Esophagus squamous epithelium (tissue), 5 donors: ENCODE results near the gene ADAMTS12. TPM values are rescaled to one million over a fixed set of nuclear protein-coding genes. Genes with fewer than 3 reads are reported as not detected.

Experiments
- DNase-seq: peaks from one replicate; lab custom pipeline; 2025; lab: John Stamatoyannopoulos, UW
- H3K27ac ChIP-seq, 4 donors: fragments of 200-600 bp; sonication (generic); one replicate each; pipeline ENCODE4 v1.5.1; 2016 to 2019; ENCODE audit warnings: mild to moderate bottlenecking in 1 of 4
- H3K27me3 ChIP-seq, 4 donors: fragments of 200-600 bp; sonication (generic); 1 replicate in 3 of 4; 2 replicates in 1 of 4; pipeline versions ENCODE4 v1.5.1 to v1.6.0; 2017 to 2021; ENCODE audit warnings: antibody characterized with exemption in 1 of 4
- H3K36me3 ChIP-seq, 3 donors: fragments of 200-600 bp; sonication (generic); one replicate each; pipeline ENCODE4 v1.5.1; 2016 to 2019
- H3K4me1 ChIP-seq, 3 donors: fragments of 200-600 bp; sonication (generic); one replicate each; pipeline ENCODE4 v1.5.1; 2017 to 2019
- H3K4me3 ChIP-seq, 4 donors: fragments of 200-600 bp; sonication (generic); 1 replicate in 3 of 4; 2 replicates in 1 of 4; pipeline ENCODE4 v1.5.1; 2016 to 2019; ENCODE audit warnings: mild to moderate bottlenecking in 2 of 4, moderate library complexity in 1 of 4
- H3K9me3 ChIP-seq, 3 donors: fragments of 200-600 bp; sonication (generic); one replicate each; pipeline ENCODE4 v1.5.1; 2016 to 2019
- CTCF ChIP-seq, 6 experiments: fragments of 450-650 bp in 4 of 6; fragments of 200-600 bp in 2 of 6; sonication (generic) in 2 of 6; IDR thresholded peaks; one replicate each; pipeline ENCODE4 v1.5.1; 2016 to 2019; ENCODE audit warnings: antibody characterized with exemption in 6 of 6, mild to moderate bottlenecking in 4 of 6, moderate library complexity in 4 of 6
- POLR2A ChIP-seq, 4 donors: fragments of 450-650 bp; IDR thresholded peaks; one replicate each; pipeline ENCODE4 v1.6.1; 2017; ENCODE audit warnings: antibody characterized with exemption in 4 of 4, mild to moderate bottlenecking in 4 of 4, moderate library complexity in 3 of 4
- WGBS, 2 donors: methylation state at CpG; one replicate each; pipeline ENCODE4 v1.1.5; 2018; 5-methylcytosine and 5-hydroxymethylcytosine counted together
- intact Hi-C: fragments of 100-400 bp; cut with DNase I; formaldehyde crosslinking; loops from one replicate; pipeline ENCODE4 v1.15.0; 2022
- total RNA-seq, 4 donors: library from RNA; depleted of rRNA; stranded (reverse); fragments of >200 nt; gene quantifications; one replicate each; pipeline ENCODE4 v1.1.0, GENCODE V29; 2016
- donor health status: DM: yes; HTN: yes; CAD: no.

ADAMTS12 gene
- total RNA-seq, 4 donors from 2014 or later = 0.73 to 1.3 (median 0.76) TPM; not detected in 1

GRCh38 chr5:33692980-33693379 lies 198.8 kb downstream of the ADAMTS12 start:
- DNase-seq = no peak
- Histone ChIP-seq H3K27me3 (no peaks in the 10 kb centered on the region), H3K27ac (no peak overlapping the region), H3K4me3 (no peak overlapping the region), H3K9me3 (no peaks in the 10 kb centered on the region), H3K4me1 (no peaks in the 10 kb centered on the region), H3K36me3 (no peaks in the 10 kb centered on the region)
- TF ChIP-seq POLR2A (IDR thresholded peaks at IDR 0.05) = no peak
- no peak for TF ChIP-seq CTCF (IDR thresholded peaks at IDR 0.05)
- intact Hi-C loops = no loop called here
- 77 to 84% methylated on average over 2 of the region's 2 CpGs for WGBS, 2 donors

GRCh38 chr5:33691856-33692255 lies 199.9 kb downstream of the ADAMTS12 start:
- H3K4me1 ChIP-seq = no peaks in the 10 kb centered on the region
- TF ChIP-seq CTCF (IDR thresholded peaks at IDR 0.05) (no peak), POLR2A (IDR thresholded peaks at IDR 0.05) (no peak)
- no peaks in the 10 kb centered on the region for H3K27me3 ChIP-seq
- DNase-seq = no peak
- no peaks in the 10 kb centered on the region for H3K36me3 ChIP-seq
- intact Hi-C loops = no loop called here
- no peaks in the 10 kb centered on the region for H3K9me3 ChIP-seq
- H3K4me3 ChIP-seq = no peak overlapping the region
- H3K27ac ChIP-seq = no peak overlapping the region

GRCh38 chr5:33690374-33691135 lies 201.2 kb downstream of the ADAMTS12 start:
- TF ChIP-seq POLR2A (IDR thresholded peaks at IDR 0.05) = no peak
- no peak for TF ChIP-seq CTCF (IDR thresholded peaks at IDR 0.05)
- Histone ChIP-seq H3K4me1 (no peaks in the 10 kb centered on the region), H3K4me3 (no peak overlapping the region), H3K36me3 (no peaks in the 10 kb centered on the region), H3K27me3 (no peaks in the 10 kb centered on the region), H3K9me3 (no peaks in the 10 kb centered on the region), H3K27ac (no peak overlapping the region)
- intact Hi-C loops = no loop called here
- 64 to 70% methylated on average over 9 of the region's 9 CpGs for WGBS, 2 donors
- no peak for DNase-seq

GRCh38 chr5:33688526-33688925 lies 203.3 kb downstream of the ADAMTS12 start:
- no peak overlapping the region for H3K4me3 ChIP-seq
- H3K27ac ChIP-seq = no peak overlapping the region
- TF ChIP-seq POLR2A (IDR thresholded peaks at IDR 0.05) = no peak
- no peak for TF ChIP-seq CTCF (IDR thresholded peaks at IDR 0.05)
- 80 to 90% methylated on average over 2 to 3 of the region's 4 CpGs for WGBS, 2 donors
- H3K9me3 ChIP-seq = no peaks in the 10 kb centered on the region
- no peaks in the 10 kb centered on the region for H3K27me3 ChIP-seq
- intact Hi-C loops = no loop called here
- no peaks in the 10 kb centered on the region for H3K4me1 ChIP-seq
- DNase-seq = no peak
- H3K36me3 ChIP-seq = no peaks in the 10 kb centered on the region

GRCh38 chr5:33688066-33688465 lies 203.7 kb downstream of the ADAMTS12 start:
- H3K27ac ChIP-seq = no peak overlapping the region
- H3K4me1 ChIP-seq = no peaks in the 10 kb centered on the region
- intact Hi-C loops = no loop called here
- no peaks in the 10 kb centered on the region for H3K9me3 ChIP-seq
- TF ChIP-seq CTCF (IDR thresholded peaks at IDR 0.05) = no peak
- no peak for TF ChIP-seq POLR2A (IDR thresholded peaks at IDR 0.05)
- 42 to 64% methylated on average over 2 to 3 of the region's 3 CpGs for WGBS, 2 donors
- DNase-seq = no peak
- H3K27me3 ChIP-seq = no peaks in the 10 kb centered on the region
- no peaks in the 10 kb centered on the region for H3K36me3 ChIP-seq
- no peak overlapping the region for H3K4me3 ChIP-seq
